Thoracic aorta (tissue), 2 donors: Measurements from ENCODE around the gene ITGAL. TPM values are rescaled to one million over a fixed set of nuclear protein-coding genes. Genes with fewer than 3 reads are reported as not detected.
A peak's percentile ranks its signal among the peaks of the same experiment; 100 is the strongest.

Experiments used
- ATAC-seq: fragments of 150-250 bp; one replicate; pipeline ENCODE4 v1.8.0; 2017; ENCODE audit warnings: low read depth; ENCODE audit not compliant: insufficient number of reproducible peaks, low FRiP score
- DNase-seq: peaks from one replicate; pipeline ENCODE4 v3.0.0-alpha.2; 2020; ENCODE audit warnings: low spot score
- H3K27ac ChIP-seq, 2 donors: fragments of 200-600 bp; sonication (generic); 1 replicate in 1 of 2; 2 replicates in 1 of 2; pipeline ENCODE4 v1.5.1; 2016; ENCODE audit warnings: mild to moderate bottlenecking in 2 of 2, moderate library complexity in 2 of 2
- H3K27me3 ChIP-seq: fragments of 200-600 bp; sonication (generic); replicated peaks from 2 replicates; pipeline ENCODE4 v1.6.0; 2016; ENCODE audit warnings: mild to moderate bottlenecking; ENCODE audit not compliant: insufficient read depth
- H3K36me3 ChIP-seq: fragments of 200-600 bp; sonication (generic); one replicate; pipeline ENCODE4 v1.5.1; 2016
- H3K4me1 ChIP-seq, 2 donors: fragments of 200-600 bp; sonication (generic); 1 replicate in 1 of 2; 2 replicates in 1 of 2; pipeline versions ENCODE4 v1.5.1 to v1.6.0; 2016; ENCODE audit warnings: low read depth in 2 of 2, mild to moderate bottlenecking in 1 of 2; ENCODE audit not compliant: control insufficient read depth in 1 of 2
- H3K4me3 ChIP-seq: fragments of 200-600 bp; sonication (generic); 2 replicates; pipeline ENCODE4 v1.5.1; 2016; ENCODE audit warnings: mild to moderate bottlenecking
- H3K9me3 ChIP-seq: fragments of 200-600 bp; sonication (generic); 2 replicates; pipeline ENCODE4 v1.5.1; 2016
- total RNA-seq, 2 donors: library from RNA; depleted of rRNA; stranded (reverse); fragments of >200 nt; gene quantifications; one replicate each; pipeline versions ENCODE4 v1.1.0 to v1.2.3, GENCODE V29; 2016
- TF ChIP-seq, protein P1 (sequence below): fragments of 200-600 bp; sonication (generic); IDR thresholded peaks from one replicate; pipeline ENCODE4 v1.5.1; 2019; ENCODE audit warnings: antibody characterized with exemption

ITGAL gene
- total RNA-seq, 2 donors from 2014 or later = 3.2 to 5.4 TPM

- H3K4me3 ChIP-seq = no peak overlapping the region
- peaks cover 5 to 9% of the 10 kb centered on the region in 2 donors for H3K4me1 ChIP-seq
- DNase-seq (no peak), ATAC-seq (no peak)
- no peaks in the 10 kb centered on the region for H3K9me3 ChIP-seq
- H3K36me3 ChIP-seq = no peaks in the 10 kb centered on the region
- no peak overlapping the region for H3K27ac ChIP-seq
- H3K27me3 ChIP-seq = no peaks in the 10 kb centered on the region
- TF ChIP-seq, protein P1, sequence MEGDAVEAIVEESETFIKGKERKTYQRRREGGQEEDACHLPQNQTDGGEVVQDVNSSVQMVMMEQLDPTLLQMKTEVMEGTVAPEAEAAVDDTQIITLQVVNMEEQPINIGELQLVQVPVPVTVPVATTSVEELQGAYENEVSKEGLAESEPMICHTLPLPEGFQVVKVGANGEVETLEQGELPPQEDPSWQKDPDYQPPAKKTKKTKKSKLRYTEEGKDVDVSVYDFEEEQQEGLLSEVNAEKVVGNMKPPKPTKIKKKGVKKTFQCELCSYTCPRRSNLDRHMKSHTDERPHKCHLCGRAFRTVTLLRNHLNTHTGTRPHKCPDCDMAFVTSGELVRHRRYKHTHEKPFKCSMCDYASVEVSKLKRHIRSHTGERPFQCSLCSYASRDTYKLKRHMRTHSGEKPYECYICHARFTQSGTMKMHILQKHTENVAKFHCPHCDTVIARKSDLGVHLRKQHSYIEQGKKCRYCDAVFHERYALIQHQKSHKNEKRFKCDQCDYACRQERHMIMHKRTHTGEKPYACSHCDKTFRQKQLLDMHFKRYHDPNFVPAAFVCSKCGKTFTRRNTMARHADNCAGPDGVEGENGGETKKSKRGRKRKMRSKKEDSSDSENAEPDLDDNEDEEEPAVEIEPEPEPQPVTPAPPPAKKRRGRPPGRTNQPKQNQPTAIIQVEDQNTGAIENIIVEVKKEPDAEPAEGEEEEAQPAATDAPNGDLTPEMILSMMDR = no peak
These were observed 2.4 kb upstream of the ITGAL start for GRCh38 chr16:30470170-30470512.

DNA sequence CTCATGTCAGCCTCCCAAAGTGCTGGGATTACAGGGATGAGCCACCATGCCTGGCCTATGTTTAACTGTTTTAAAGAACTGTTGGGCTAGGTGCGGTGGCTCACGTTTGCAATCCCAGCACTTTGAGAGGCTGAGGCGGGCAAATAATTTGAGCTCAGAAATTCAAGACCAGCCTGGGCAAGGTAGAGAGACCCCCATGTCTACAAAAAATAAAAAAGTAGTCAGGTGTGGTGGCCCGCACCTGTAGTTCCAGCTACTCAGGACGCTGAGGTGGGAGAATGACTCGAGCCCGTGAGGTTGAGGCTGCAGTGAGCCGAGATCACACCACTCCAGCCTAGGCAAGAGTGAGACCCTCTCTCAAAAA, 1.9 kb upstream of the ITGAL start:
- ATAC-seq (no peak), DNase-seq (no peak)
- Histone ChIP-seq H3K27me3 (no peaks in the 10 kb centered on the region), H3K4me1 (peaks cover 5 to 9% of the 10 kb centered on the region in 2 donors), H3K9me3 (no peaks in the 10 kb centered on the region), H3K27ac (no peak overlapping the region), H3K4me3 (no peak overlapping the region), H3K36me3 (no peaks in the 10 kb centered on the region)
- TF ChIP-seq, protein P1 = no peak

DNA sequence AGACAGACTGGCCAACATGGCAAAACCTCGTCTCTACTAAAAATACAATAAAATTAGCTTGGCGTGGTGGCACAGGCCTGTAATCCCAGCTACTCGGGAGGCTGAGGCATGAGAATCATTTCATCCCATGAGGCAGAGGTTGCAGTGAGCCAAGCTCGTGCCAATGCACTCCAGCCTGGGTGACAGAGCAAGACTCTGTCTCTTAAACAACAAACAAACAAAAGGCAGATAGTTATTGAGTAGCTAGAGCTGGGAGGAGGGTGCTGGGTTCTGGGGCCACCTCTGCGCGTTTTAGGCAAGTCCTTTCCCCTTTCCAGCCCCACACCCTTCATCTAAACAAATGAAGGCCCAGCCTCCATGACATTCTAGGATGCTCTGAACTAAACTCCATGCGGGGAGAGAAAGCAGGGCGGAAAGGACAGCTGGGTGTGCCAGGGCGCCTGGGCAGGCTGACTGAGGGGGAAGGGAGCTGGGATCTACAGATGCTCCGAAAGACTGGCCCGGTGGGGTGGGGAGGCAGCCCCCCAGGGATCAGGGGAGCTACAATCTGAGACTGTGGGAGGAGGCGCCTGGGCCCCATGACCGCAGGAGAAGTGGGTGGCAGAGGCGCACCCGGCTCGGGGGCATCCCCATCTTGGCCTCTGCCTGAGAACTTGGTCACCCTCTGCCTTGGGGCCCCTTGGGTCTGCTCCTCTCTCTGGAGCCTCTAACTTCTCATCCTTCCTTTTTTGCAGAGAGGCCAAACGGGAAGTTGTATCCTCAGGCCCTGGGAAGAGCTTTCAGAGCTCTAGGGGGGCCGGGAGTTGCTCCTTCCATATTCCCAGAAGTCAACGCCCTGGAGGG, 910 bp downstream of the ITGAL start:
- H3K27me3 ChIP-seq = no peaks in the 10 kb centered on the region
- H3K27ac ChIP-seq = no peak overlapping the region
- ATAC-seq = no peak
- TF ChIP-seq, protein P1 = no peak
- no peaks in the 10 kb centered on the region for H3K36me3 ChIP-seq
- no peak for DNase-seq
- H3K9me3 ChIP-seq = no peaks in the 10 kb centered on the region
- H3K4me3 ChIP-seq = peak overlapping the region; percentile 20
- H3K4me1 ChIP-seq = peaks cover 5 to 9% of the 10 kb centered on the region in 2 donors

DNA sequence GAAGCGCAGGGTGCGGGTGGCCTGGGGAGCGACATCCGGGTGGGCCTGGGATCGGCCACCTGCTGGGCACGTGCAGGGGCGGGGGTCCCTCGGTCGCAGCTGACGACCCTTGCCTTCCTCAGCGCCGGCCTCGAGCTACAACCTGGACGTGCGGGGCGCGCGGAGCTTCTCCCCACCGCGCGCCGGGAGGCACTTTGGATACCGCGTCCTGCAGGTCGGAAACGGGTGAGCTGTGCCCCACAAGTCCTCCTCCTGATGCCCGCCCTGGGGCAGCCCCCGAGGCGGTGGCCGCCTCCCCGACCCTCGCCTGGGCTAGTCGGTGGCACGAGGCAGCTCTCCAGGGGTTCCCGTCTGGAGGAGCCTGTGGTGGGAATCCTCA, 1.5 kb downstream of the ITGAL start:
- DNase-seq (no peak), ATAC-seq (no peak)
- Histone ChIP-seq H3K9me3 (no peaks in the 10 kb centered on the region), H3K36me3 (no peaks in the 10 kb centered on the region), H3K27ac (no peak overlapping the region), H3K27me3 (no peaks in the 10 kb centered on the region), H3K4me1 (peaks cover 5 to 9% of the 10 kb centered on the region in 2 donors), H3K4me3 (peak overlapping the region; percentile 20)
- TF ChIP-seq, protein P1 = no peak

- no peak for DNase-seq
- TF ChIP-seq, protein P1 = no peak
- Histone ChIP-seq H3K9me3 (no peaks in the 10 kb centered on the region), H3K27me3 (no peaks in the 10 kb centered on the region), H3K36me3 (no peaks in the 10 kb centered on the region), H3K4me3 (no peak overlapping the region), H3K27ac (no peak overlapping the region), H3K4me1 (peaks cover 2% of the 10 kb centered on the region in 2 donors)
- ATAC-seq = no peak
These were observed 2.1 kb downstream of the ITGAL start for GRCh38 chr16:30474684-30475083.
